Psoas muscle (tissue), 8 donors: Measurements from ENCODE around the gene LRATD1. TPM values are rescaled to one million over a fixed set of nuclear protein-coding genes. Genes with fewer than 3 reads are reported as not detected.
A peak's percentile ranks its signal among the peaks of the same experiment; 100 is the strongest.

Experiments used
- ATAC-seq, 4 donors: fragments of 200-7000 bp; cut with Tn5 transposase; one replicate each; pipeline ENCODE4 v1.9.1; 2020; ENCODE audit warnings: moderate library complexity in 3 of 4, mild to moderate bottlenecking in 2 of 4
- DNase-seq, 2 donors: peaks; one replicate each; pipeline ENCODE4 v3.0.0-alpha.2; 2020
- H3K27ac ChIP-seq: fragments of 200-600 bp; one replicate; pipeline ENCODE4 v1.8.0; 2022
- H3K27me3 ChIP-seq, 3 donors: fragments of 200-600 bp in 1 of 3; one replicate each; pipeline versions ENCODE4 v1.6.1 to v1.8.0; 2013 to 2022; ENCODE audit warnings: low read length in 2 of 3, mild to moderate bottlenecking in 2 of 3, moderate library complexity in 1 of 3; ENCODE audit not compliant: insufficient read depth in 3 of 3
- H3K36me3 ChIP-seq, 2 donors: fragments of 200-600 bp in 1 of 2; one replicate each; pipeline versions ENCODE4 v1.6.1 to v1.8.0; 2013 to 2022; ENCODE audit warnings: low read depth in 1 of 2, mild to moderate bottlenecking in 1 of 2, moderate library complexity in 1 of 2; ENCODE audit not compliant: insufficient read depth in 1 of 2
- H3K4me1 ChIP-seq: fragments of 200-600 bp; one replicate; pipeline ENCODE4 v1.8.0; 2022
- H3K4me3 ChIP-seq: fragments of 200-600 bp; one replicate; pipeline ENCODE4 v1.8.0; 2022; ENCODE audit warnings: mild to moderate bottlenecking
- H3K9me3 ChIP-seq: fragments of 200-600 bp; one replicate; pipeline ENCODE4 v1.8.0; 2022
- WGBS, 3 donors: extraction: QIAGEN DNeasy Blood & Tissue Kit; methylation state at CpG; one replicate each; pipeline versions ENCODE4 v1.1.6 to v1.1.7; 2013; 5-methylcytosine and 5-hydroxymethylcytosine counted together
- intact Hi-C, 2 donors: fragments of 100-400 bp; cut with DNase I; formaldehyde crosslinking; loops; one replicate each; pipeline versions ENCODE4 v1.11.0 to v1.14.2; 2022
- polyA plus RNA-seq, 3 donors: library from polyadenylated mRNA; stranded (reverse); fragments of 200-250 nt; gene quantifications; one replicate each; pipeline ENCODE4 v1.2.3, GENCODE V29; 2013
- total RNA-seq, 4 donors: library from RNA; stranded (reverse); fragmentation: NEBNext Ultra II Directional in 2 of 4; extraction: Animal tissue kit (Norgen Biotek cat#: 25700) in 2 of 4; gene quantifications; one replicate each; pipeline versions ENCODE4 v1.2.1 to v1.2.4, GENCODE V29; 2021 to 2023
- TF ChIP-seq, protein P1 (sequence below): fragments of 200-600 bp; IDR thresholded peaks from one replicate; pipeline ENCODE4 v1.8.0; 2022; ENCODE audit warnings: antibody characterized with exemption
- donor health status: healthy with polysubstance abuse.
- donor health status: DM: no; HTN: no; CAD: no; lungs with moderate emphysema.
- donor health status: Bipolar disorder and iron deficiency.
- donor health status: healthy.
- donor health status: DM: yes; HTN: yes; CAD: no.
- donor health status: DM: no; HTN: no; CAD: no.
- donor health status: DM: no; HTN: no; CAD: no.
- donor health status: DM: yes; HTN: yes; CAD: no.

Gene LRATD1
- total and polyA plus RNA-seq, 7 donors = 0.22 to 3.5 (median 0.42) TPM

DNA sequence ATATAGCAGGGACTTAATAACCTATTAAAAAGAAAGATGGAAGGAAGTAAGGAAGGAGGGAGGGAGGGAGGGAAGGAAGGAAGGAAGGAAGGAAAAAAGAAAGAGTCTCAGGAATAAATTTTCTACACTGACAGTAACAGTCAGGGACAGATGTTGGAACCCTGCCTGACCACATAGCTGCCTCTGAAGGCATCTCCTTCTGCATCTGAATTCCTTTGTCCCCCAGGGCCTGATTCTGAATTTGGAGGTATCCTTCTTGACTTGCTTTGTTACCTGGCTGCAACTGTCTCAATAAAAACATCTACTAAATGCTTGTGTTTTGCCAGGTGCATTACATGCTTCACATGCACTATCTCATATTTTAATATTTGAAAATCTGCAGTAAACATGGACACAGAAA lies 17.4 kb upstream of the LRATD1 start:
- no peak overlapping the region for H3K4me3 ChIP-seq
- H3K36me3 ChIP-seq = no peaks in the 10 kb centered on the region
- H3K4me1 ChIP-seq = no peaks in the 10 kb centered on the region
- DNase-seq (no peak), ATAC-seq (no peak)
- intact Hi-C loops = no loop called here
- TF ChIP-seq, protein P1, sequence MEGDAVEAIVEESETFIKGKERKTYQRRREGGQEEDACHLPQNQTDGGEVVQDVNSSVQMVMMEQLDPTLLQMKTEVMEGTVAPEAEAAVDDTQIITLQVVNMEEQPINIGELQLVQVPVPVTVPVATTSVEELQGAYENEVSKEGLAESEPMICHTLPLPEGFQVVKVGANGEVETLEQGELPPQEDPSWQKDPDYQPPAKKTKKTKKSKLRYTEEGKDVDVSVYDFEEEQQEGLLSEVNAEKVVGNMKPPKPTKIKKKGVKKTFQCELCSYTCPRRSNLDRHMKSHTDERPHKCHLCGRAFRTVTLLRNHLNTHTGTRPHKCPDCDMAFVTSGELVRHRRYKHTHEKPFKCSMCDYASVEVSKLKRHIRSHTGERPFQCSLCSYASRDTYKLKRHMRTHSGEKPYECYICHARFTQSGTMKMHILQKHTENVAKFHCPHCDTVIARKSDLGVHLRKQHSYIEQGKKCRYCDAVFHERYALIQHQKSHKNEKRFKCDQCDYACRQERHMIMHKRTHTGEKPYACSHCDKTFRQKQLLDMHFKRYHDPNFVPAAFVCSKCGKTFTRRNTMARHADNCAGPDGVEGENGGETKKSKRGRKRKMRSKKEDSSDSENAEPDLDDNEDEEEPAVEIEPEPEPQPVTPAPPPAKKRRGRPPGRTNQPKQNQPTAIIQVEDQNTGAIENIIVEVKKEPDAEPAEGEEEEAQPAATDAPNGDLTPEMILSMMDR = no peak
- no peaks in the 10 kb centered on the region for H3K27me3 ChIP-seq
- no peak overlapping the region for H3K27ac ChIP-seq
- H3K9me3 ChIP-seq = no peaks in the 10 kb centered on the region

GRCh38 chr2:14615760-14616159 lies 16.8 kb upstream of the LRATD1 start:
- 44 to 69% (median 53%) methylated on average over 9 of the region's 9 CpGs for WGBS, 3 donors
- ATAC-seq = no peak
- DNase-seq = no peak
- no peak overlapping the region for H3K4me3 ChIP-seq
- H3K27ac ChIP-seq = no peak overlapping the region
- no peaks in the 10 kb centered on the region for H3K9me3 ChIP-seq
- intact Hi-C loops = no loop called here
- H3K27me3 ChIP-seq = no peaks in the 10 kb centered on the region
- H3K4me1 ChIP-seq = no peaks in the 10 kb centered on the region
- H3K36me3 ChIP-seq = no peaks in the 10 kb centered on the region
- TF ChIP-seq, protein P1 = no peak

DNA sequence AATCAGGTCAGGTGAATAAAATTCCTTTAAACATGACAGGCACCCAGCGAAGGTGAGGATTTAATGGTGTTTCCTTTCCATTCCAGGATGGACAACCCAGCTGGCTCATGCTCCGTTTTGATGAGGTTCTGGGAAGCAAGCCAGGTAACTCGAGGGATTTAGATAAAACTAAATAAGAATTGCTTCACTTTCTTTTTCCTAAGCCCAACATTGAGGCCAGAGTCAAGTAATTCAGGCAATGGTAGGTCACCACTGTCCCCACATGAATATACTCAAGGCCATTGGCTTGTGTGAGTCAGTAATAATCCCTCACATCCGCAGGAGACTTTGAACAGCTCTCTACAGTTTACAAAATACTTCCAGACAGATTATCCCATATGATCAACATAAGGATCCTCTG lies 16.2 kb upstream of the LRATD1 start:
- intact Hi-C loops = no loop called here
- H3K4me1 ChIP-seq = no peaks in the 10 kb centered on the region

GRCh38 chr2:14616950-14617349 lies 15.6 kb upstream of the LRATD1 start:
- TF ChIP-seq, protein P1 = no peak
- no peak overlapping the region for H3K4me3 ChIP-seq
- DNase-seq (no peak), ATAC-seq (peak in 2 of 4 donors; percentile 50 to 65)
- intact Hi-C loops = no loop called here
- H3K27ac ChIP-seq = no peak overlapping the region
- no peaks in the 10 kb centered on the region for H3K27me3 ChIP-seq
- H3K4me1 ChIP-seq = no peaks in the 10 kb centered on the region
- H3K36me3 ChIP-seq = no peaks in the 10 kb centered on the region
- no peaks in the 10 kb centered on the region for H3K9me3 ChIP-seq
- 62 to 79% (median 78%) methylated on average over 6 of the region's 6 CpGs for WGBS, 3 donors

More for the DNA sequence above, 16.2 kb upstream of the LRATD1 start:
- Histone ChIP-seq H3K36me3 (no peaks in the 10 kb centered on the region), H3K9me3 (no peaks in the 10 kb centered on the region), H3K27me3 (no peaks in the 10 kb centered on the region), H3K27ac (no peak overlapping the region), H3K4me3 (no peak overlapping the region)
- WGBS, 3 donors = 37 to 48% (median 41%) methylated on average over 4 of the region's 4 CpGs
- TF ChIP-seq, protein P1 = no peak
- ATAC-seq (no peak), DNase-seq (no peak)

GRCh38 chr2:14619441-14619840 lies 13.1 kb upstream of the LRATD1 start:
- TF ChIP-seq, protein P1 = no peak
- no peaks in the 10 kb centered on the region for H3K9me3 ChIP-seq
- no peak for DNase-seq
- no peaks in the 10 kb centered on the region for H3K27me3 ChIP-seq
- ATAC-seq = no peak
- H3K36me3 ChIP-seq = no peaks in the 10 kb centered on the region
- intact Hi-C loops = no loop called here
- 60 to 68% (median 63%) methylated on average over 3 of the region's 3 CpGs for WGBS, 3 donors
- no peak overlapping the region for H3K4me3 ChIP-seq
- H3K27ac ChIP-seq = no peak overlapping the region
- no peaks in the 10 kb centered on the region for H3K4me1 ChIP-seq
